NOMO-1 treated with dmso at 0.1 percent for 144 hours (cell line): ENCODE data around the gene SYDE1.

Experiments used
- DNase-seq: peaks from one replicate; lab custom pipeline; 2025; ENCODE audit not compliant: unreplicated experiment; lab: John Stamatoyannopoulos, UW

The SYDE1 gene

GRCh38 chr19:15108145-15108844 is 1.1 kb downstream of the SYDE1 start:
- no peak for DNase-seq

GRCh38 chr19:15108845-15109767 is 1.9 kb downstream of the SYDE1 start:
- DNase-seq: no peak

DNA sequence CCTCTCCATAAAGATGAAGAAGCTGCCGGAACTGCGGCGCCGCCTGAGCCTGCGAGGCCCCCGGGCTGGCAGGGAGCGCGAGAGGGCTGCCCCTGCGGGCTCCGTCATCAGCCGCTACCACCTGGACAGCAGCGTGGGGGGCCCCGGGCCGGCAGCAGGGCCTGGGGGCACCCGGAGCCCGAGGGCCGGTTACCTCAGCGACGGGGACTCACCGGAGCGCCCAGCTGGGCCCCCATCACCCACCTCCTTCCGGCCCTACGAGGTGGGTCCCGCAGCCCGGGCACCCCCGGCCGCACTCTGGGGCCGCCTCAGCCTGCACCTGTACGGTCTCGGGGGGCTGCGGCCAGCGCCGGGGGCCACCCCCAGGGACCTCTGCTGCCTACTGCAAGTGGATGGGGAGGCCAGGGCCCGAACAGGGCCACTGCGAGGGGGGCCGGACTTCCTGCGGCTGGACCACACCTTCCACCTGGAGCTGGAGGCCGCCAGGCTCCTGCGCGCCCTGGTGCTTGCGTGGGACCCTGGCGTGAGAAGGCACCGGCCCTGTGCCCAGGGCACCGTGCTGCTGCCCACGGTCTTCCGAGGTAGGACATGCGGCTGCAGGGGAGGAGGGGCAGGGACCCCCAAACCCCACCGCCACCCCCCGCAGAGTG is 2.7 kb downstream of the SYDE1 start:
- no peak for DNase-seq

GRCh38 chr19:15110418-15110815 is 3.2 kb downstream of the SYDE1 start:
- no peak for DNase-seq

- DNase-seq: no peak
Observed at GRCh38 chr19:15111758-15112157, 4.6 kb downstream of the SYDE1 start.

DNA sequence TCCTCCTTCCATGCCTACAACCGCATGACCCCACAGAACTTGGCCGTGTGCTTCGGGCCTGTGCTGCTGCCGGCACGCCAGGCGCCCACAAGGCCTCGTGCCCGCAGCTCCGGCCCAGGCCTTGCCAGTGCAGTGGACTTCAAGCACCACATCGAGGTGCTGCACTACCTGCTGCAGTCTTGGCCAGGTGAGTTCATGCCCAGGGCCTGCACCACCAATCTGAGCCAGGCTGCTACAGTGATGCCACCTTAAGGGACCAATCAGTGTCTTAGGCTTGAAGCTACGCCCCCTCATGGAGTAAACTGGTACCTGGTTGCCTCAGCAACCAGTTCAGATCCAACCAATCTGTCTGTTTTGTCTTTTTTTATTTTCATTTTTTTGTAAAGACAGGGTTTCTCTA is 5.2 kb downstream of the SYDE1 start:
- DNase-seq: no peak

DNA sequence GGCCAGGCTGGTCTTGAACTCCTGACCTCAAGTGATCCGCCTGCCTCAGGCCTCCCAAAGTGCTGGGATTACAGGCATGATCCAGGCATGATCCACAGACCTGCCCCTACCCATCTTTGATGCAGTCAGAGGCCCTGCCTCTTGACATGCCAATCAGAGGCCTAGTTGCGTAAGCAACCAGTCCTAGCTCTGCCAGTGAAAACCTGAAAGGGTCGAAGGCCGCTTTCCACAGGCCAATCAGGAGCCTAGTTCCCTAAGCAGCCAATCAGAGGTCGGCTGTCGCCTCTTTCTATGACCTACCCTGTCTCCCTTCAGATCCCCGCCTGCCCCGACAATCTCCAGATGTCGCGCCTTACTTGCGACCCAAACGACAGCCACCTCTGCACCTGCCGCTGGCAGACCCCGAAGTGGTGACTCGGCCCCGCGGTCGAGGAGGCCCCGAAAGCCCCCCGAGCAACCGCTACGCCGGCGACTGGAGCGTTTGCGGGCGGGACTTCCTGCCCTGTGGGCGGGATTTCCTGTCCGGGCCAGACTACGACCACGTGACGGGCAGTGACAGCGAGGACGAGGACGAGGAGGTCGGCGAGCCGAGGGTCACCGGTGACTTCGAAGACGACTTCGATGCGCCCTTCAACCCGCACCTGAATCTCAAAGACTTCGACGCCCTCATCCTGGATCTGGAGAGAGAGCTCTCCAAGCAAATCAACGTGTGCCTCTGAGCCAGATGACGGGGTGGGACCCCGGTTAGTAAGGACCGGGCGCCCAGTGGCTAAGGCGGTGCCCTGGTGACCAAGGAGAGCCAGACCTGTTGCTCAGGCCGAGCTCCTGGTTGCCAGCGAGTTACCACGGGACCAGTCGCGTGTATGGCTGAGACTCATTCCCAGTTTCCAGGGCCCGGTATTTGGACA is 6.3 kb downstream of the SYDE1 start:
- no peak for DNase-seq

DNA sequence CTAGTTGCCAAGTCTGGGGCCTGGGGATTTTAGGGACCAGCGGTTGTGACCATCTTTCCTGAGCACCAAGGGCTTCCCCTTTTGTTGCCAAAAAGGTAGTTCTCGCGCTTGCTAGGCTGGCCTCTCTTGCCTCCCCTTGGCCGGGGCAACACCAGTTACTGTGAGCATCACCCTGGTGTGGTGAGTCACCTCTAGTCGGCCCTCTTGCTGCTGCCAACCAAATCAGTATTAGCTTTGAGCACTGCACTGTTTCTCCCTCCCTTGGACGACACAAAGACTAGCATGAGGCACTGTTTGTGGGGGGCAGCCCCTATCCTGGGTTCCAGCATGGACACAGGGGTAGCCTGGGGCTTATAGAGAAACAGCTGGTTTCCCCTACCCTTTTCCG is 6.9 kb downstream of the SYDE1 start:
- no peak for DNase-seq

DNA sequence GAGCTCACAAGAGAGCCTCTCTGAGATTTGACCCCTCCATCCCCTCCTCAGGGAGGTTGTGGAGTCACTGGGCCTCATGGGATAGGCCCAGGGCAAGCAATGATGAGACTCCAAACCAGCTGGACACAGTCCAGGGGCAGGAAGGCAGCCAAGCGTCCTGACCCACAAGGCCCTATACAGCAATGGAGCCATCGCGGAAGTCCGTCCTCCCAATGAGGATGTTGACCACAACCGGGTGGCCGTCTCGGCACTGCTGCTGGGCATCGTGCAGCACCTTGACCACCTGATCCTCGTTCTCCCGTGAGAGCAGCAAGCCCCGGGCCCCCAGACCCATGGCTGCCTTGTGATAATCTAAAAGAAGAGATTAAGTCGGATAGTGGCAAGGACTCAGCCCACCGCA is 7.9 kb downstream of the SYDE1 start:
- DNase-seq: no peak

DNA sequence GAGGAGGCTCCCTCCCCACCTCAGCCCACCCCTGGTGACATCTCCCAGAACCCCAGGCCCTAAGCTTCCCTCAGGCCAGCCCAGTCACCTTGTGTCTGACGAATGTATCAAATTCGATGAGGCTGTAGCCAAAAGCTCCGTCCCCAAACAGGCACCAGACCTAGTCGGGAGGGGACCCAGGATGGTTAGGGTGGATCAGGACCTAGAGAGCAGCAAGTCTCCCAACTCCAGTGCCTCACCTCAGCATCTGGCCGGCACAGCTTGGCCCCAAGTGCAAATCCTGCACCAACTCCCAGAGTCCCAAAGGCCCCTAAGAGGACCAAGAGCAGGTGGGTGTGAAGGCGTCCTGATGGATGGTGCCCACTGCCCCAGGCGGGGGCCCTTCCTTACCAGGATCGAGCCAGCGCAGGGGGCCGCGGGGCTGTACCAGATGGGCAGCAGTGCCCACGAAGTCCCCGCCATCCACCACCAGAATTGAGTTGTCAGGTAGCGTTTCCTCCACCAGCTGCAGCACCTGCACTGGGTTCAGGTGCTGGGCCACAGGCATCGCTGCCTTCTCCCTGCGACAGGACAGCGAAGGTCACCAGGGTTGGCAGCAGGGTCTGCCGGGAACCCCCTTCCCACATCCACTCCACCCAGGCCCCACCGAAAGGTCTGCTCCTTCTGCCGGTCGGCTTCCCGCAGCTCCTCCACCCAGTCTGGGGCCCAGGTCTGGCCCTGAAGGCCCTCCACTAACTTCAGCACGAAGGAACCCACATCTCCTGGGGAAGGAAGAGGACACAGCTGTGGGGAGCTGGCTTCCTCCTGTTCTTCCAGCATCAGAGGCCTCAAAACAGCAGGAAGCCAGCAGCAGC is 8.8 kb downstream of the SYDE1 start:
- no peak for DNase-seq

- no peak for DNase-seq
Observed at GRCh38 chr19:15116856-15117255, 9.7 kb downstream of the SYDE1 start.

- DNase-seq: no peak
Observed at GRCh38 chr19:15118248-15118647, 11.0 kb downstream of the SYDE1 start.

- DNase-seq: no peak
Observed at GRCh38 chr19:15118789-15119494, 11.7 kb downstream of the SYDE1 start.

GRCh38 chr19:15120135-15121026 is 13.2 kb downstream of the SYDE1 start:
- DNase-seq: no peak

GRCh38 chr19:15122331-15123030 is 15.3 kb downstream of the SYDE1 start:
- no peak for DNase-seq

GRCh38 chr19:15123031-15123890 is 16.1 kb downstream of the SYDE1 start:
- DNase-seq: no peak

DNA sequence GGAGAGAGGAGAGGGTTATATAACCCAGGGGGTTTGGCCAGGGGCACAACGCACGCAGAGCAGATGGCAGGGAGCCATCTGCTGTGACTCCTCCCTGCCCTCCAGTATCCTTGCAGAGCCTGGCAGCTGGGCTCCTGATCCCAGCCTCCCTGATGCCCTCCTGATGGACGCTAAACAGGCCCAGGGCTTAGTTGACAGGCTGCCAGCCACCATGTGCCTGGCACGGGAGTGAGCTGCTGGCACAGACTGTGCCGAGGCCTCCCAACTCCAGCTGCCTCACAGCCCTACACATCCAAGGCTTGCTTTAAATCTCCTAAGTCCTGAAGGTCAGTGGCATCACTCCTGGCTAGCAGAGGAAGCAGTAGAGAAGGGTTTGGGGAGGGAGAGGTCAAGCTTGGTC is 16.7 kb downstream of the SYDE1 start:
- no peak for DNase-seq
